Endothelial cell (in vitro differentiated cells): ENCODE measurements around the gene ZNF804A. TPM values are rescaled to one million over a fixed set of nuclear protein-coding genes. Genes with fewer than 3 reads are reported as not detected.

Source experiments
- DNase-seq: peaks from one replicate; pipeline ENCODE4 v3.0.0; 2021; ENCODE audit warnings: low spot score
- H3K27ac Mint-ChIP-seq: one replicate; pipeline ENCODE4 v1.8.0; 2021; ENCODE audit warnings: mixed read lengths, inconsistent platforms; ENCODE audit not compliant: unreplicated experiment
- H3K27me3 Mint-ChIP-seq: one replicate; pipeline ENCODE4 v1.8.0; 2021; ENCODE audit warnings: mild to moderate bottlenecking, moderate library complexity, mixed read lengths, inconsistent platforms; ENCODE audit not compliant: unreplicated experiment
- H3K36me3 Mint-ChIP-seq: one replicate; pipeline ENCODE4 v1.8.0; 2021; ENCODE audit warnings: mild to moderate bottlenecking, low read depth, mixed read lengths, inconsistent platforms; ENCODE audit not compliant: unreplicated experiment
- H3K4me1 Mint-ChIP-seq: one replicate; pipeline ENCODE4 v1.8.0; 2021; ENCODE audit warnings: mild to moderate bottlenecking, mixed read lengths, inconsistent platforms; ENCODE audit not compliant: unreplicated experiment
- H3K4me3 Mint-ChIP-seq: one replicate; pipeline ENCODE4 v1.8.0; 2021; ENCODE audit warnings: mild to moderate bottlenecking, mixed read lengths, inconsistent platforms; ENCODE audit not compliant: unreplicated experiment
- H3K9me3 Mint-ChIP-seq: one replicate; pipeline ENCODE4 v1.8.0; 2021; ENCODE audit warnings: mixed read lengths, inconsistent platforms; ENCODE audit not compliant: unreplicated experiment
- CTCF ChIP-seq: fragments of 200-600 bp; sonication (generic); IDR thresholded peaks from one replicate; pipeline ENCODE4 v1.5.0; 2021; ENCODE audit warnings: antibody characterized with exemption; ENCODE audit not compliant: unreplicated experiment
- total RNA-seq: library from RNA; stranded (reverse); fragmentation: NEBNext Ultra II Directional; extraction: Animal tissue kit (Norgen Biotek cat#: 25700); gene quantifications from one replicate; pipeline ENCODE4 v1.2.1, GENCODE V29; 2021; ENCODE audit not compliant: unreplicated experiment

ZNF804A gene
- total RNA-seq, 1 donor from 2014 or later = 2.2 TPM

DNA sequence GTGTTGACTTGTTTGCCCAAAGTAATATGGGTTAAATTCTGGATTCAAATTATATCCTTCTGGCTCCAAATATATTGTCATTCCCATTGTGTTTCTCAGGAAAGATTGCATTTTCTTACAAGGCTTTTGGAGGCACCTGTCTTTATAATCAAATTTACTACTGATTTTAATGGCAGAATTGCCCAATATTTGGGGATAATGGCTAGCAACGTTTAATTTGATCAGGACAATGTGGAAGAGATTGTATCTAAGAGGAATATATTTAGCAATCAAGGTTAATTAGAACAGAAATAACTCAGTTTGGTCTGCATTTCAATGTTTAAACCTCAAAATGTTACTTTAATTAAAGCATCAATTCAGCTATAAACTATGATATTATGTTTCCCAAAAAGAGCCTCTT lies 41.7 kb upstream of the ZNF804A start:
- H3K36me3 Mint-ChIP-seq = no peaks in the 10 kb centered on the region
- DNase-seq = no peak
- H3K9me3 Mint-ChIP-seq = no peaks in the 10 kb centered on the region
- no peak overlapping the region for H3K4me3 Mint-ChIP-seq
- peaks cover 2% of the 10 kb centered on the region for H3K27me3 Mint-ChIP-seq
- no peaks in the 10 kb centered on the region for H3K4me1 Mint-ChIP-seq
- H3K27ac Mint-ChIP-seq = no peak overlapping the region
- TF ChIP-seq CTCF = no peak

GRCh38 chr2:184558713-184559464 lies 39.4 kb upstream of the ZNF804A start:
- Mint-ChIP-seq H3K4me1 (no peaks in the 10 kb centered on the region), H3K27ac (no peak overlapping the region), H3K4me3 (no peak overlapping the region), H3K27me3 (peaks cover 5% of the 10 kb centered on the region), H3K36me3 (no peaks in the 10 kb centered on the region), H3K9me3 (no peaks in the 10 kb centered on the region)
- no peak for TF ChIP-seq CTCF
- DNase-seq = no peak

DNA sequence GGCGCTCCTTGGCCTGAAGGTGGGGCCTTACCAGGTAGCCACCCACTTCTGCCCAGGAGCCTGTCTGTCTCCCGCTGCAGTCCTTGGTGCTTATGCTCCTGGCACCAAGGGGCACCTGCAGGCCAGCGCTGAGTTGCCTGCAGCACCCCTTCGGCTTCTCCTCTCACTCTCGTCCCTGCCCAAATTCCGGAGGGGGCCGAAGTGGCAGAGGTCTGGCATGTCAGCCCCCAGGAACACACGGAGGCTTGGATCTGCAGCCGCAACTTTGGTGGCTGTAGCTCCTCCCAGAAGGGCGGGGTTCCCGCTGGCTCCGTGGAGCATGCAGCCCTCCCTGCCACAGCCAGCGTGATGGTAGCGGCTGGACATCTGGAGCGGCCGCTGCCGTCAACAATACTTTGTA lies 37.7 kb upstream of the ZNF804A start:
- Mint-ChIP-seq H3K27ac (no peak overlapping the region), H3K9me3 (no peaks in the 10 kb centered on the region), H3K36me3 (no peaks in the 10 kb centered on the region), H3K27me3 (peaks cover 5% of the 10 kb centered on the region), H3K4me1 (no peaks in the 10 kb centered on the region), H3K4me3 (no peak overlapping the region)
- no peak for TF ChIP-seq CTCF
- DNase-seq = no peak

GRCh38 chr2:184562532-184562931 lies 35.8 kb upstream of the ZNF804A start:
- Mint-ChIP-seq H3K27me3 (peaks cover 5% of the 10 kb centered on the region), H3K4me1 (no peaks in the 10 kb centered on the region), H3K9me3 (no peaks in the 10 kb centered on the region), H3K4me3 (no peak overlapping the region), H3K27ac (no peak overlapping the region), H3K36me3 (no peaks in the 10 kb centered on the region)
- no peak for TF ChIP-seq CTCF
- no peak for DNase-seq

GRCh38 chr2:184564092-184564491 lies 34.2 kb upstream of the ZNF804A start:
- DNase-seq = no peak
- H3K4me3 Mint-ChIP-seq = no peak overlapping the region
- H3K4me1 Mint-ChIP-seq = no peaks in the 10 kb centered on the region
- no peak overlapping the region for H3K27ac Mint-ChIP-seq
- peaks cover 5% of the 10 kb centered on the region for H3K27me3 Mint-ChIP-seq
- H3K36me3 Mint-ChIP-seq = no peaks in the 10 kb centered on the region
- no peak for TF ChIP-seq CTCF
- H3K9me3 Mint-ChIP-seq = no peaks in the 10 kb centered on the region
